Hepatocyte (in vitro differentiated cells): ENCODE measurements around the gene FARP1. TPM values are rescaled to one million over a fixed set of nuclear protein-coding genes. Genes with fewer than 3 reads are reported as not detected.
A peak's percentile ranks its signal among the peaks of the same experiment; 100 is the strongest.

Source experiments
- DNase-seq: peaks from one replicate; pipeline ENCODE4 v3.0.0-alpha.2; 2016; ENCODE audit warnings: low spot score
- H2AFZ ChIP-seq: fragments of 200-600 bp; sonication (generic); 2 replicates; pipeline ENCODE4 v1.6.0; 2016; ENCODE audit warnings: antibody characterized with exemption, mild to moderate bottlenecking
- H3K27ac ChIP-seq: fragments of 200-600 bp; sonication (generic); 2 replicates; pipeline ENCODE4 v1.5.1; 2016; ENCODE audit warnings: mild to moderate bottlenecking
- H3K27me3 ChIP-seq: fragments of 200-600 bp; sonication (generic); 2 replicates; pipeline ENCODE4 v1.6.1; 2016
- H3K36me3 ChIP-seq: fragments of 200-600 bp; sonication (generic); replicated peaks from 2 replicates; pipeline ENCODE4 v1.5.1; 2016; ENCODE audit warnings: low read depth; ENCODE audit not compliant: insufficient read depth
- H3K4me1 ChIP-seq: fragments of 200-600 bp; sonication (generic); 2 replicates; pipeline ENCODE4 v1.5.1; 2016; ENCODE audit warnings: mild to moderate bottlenecking, moderate library complexity; ENCODE audit not compliant: insufficient read depth
- H3K4me2 ChIP-seq: fragments of 200-600 bp; sonication (generic); 2 replicates; pipeline ENCODE4 v1.6.0; 2016
- H3K4me3 ChIP-seq: fragments of 200-600 bp; sonication (generic); 2 replicates; pipeline ENCODE4 v1.5.1; 2016; ENCODE audit warnings: mild to moderate bottlenecking
- H3K79me2 ChIP-seq: fragments of 200-600 bp; sonication (generic); 2 replicates; pipeline ENCODE4 v1.6.0; 2017; ENCODE audit warnings: mild to moderate bottlenecking
- H3K9me2 ChIP-seq: fragments of 200-600 bp; sonication (generic); replicated peaks from 2 replicates; pipeline ENCODE4 v1.6.0; 2017; ENCODE audit warnings: mild to moderate bottlenecking; ENCODE audit not compliant: insufficient read depth
- H3K9me3 ChIP-seq: fragments of 200-600 bp; sonication (generic); 2 replicates; pipeline ENCODE4 v1.5.1; 2016; ENCODE audit warnings: low read depth, mild to moderate bottlenecking
- H4K20me1 ChIP-seq: fragments of 200-600 bp; sonication (generic); 2 replicates; pipeline ENCODE4 v1.6.0; 2016; ENCODE audit warnings: mild to moderate bottlenecking; ENCODE audit not compliant: insufficient read depth, poor library complexity, severe bottlenecking
- EZH2 ChIP-seq: fragments of 200-600 bp; sonication (generic); IDR thresholded peaks from 2 replicates; pipeline ENCODE4 v1.6.1; 2016; ENCODE audit warnings: antibody characterized with exemption, mild to moderate bottlenecking, borderline replicate concordance
- EZH2phosphoT487 ChIP-seq: fragments of 200-600 bp; sonication (generic); IDR thresholded peaks from one replicate; pipeline ENCODE4 v1.6.1; 2018; ENCODE audit warnings: antibody characterized with exemption, mild to moderate bottlenecking, low read depth, moderate library complexity; ENCODE audit not compliant: unreplicated experiment, severe bottlenecking
- WGBS: methylation state at CpG from one replicate; pipeline ENCODE4 v1.1.6; 2016; ENCODE audit warnings: low lambda C conversion rate; ENCODE audit errors: missing lambda C conversion rate; 5-methylcytosine and 5-hydroxymethylcytosine counted together
- polyA plus RNA-seq: library from polyadenylated mRNA; unstranded; fragments of >200 nt; fragmentation: Nextera tagmentation; extraction: Ambion mirVana; gene quantifications from 2 replicates; pipeline ENCODE4 v1.2.1, GENCODE V29; 2016
- total RNA-seq: library from RNA; depleted of rRNA; stranded (reverse); fragments of >200 nt; gene quantifications from 2 replicates; pipeline ENCODE4 v1.2.3, GENCODE V29; 2014
- TF ChIP-seq, protein P1 (sequence below): fragments of 200-600 bp; sonication (generic); IDR thresholded peaks from 2 replicates; pipeline ENCODE4 v1.5.1; 2016; ENCODE audit warnings: antibody characterized with exemption, mild to moderate bottlenecking; ENCODE audit not compliant: poor library complexity

FARP1 gene
- total and polyA plus RNA-seq, 2 experiments from 2014 or later: 35.5 to 68.7 TPM

DNA sequence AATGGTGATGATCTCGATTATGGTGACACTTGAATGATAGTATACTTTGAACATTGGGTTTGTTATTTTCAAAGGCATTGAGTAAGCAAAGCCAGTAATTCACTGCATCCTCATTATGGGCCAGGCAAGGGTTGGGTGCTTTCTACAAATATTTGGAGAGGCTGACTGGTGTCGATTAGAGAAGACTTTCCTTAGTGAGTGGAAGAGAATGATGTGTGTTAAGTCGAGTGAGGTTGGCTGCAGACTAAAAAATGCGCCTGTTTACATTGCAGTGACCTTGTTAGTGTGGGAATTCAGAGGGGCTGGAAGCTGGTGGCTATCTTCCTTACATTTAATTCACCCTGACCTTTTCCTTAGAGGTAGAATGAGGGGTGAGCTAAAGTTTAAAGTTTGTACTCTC, 56.6 kb downstream of the FARP1 start:
- H3K4me3 ChIP-seq: no peak overlapping the region
- peaks cover 6% of the 10 kb centered on the region for H4K20me1 ChIP-seq
- no peak overlapping the region for H2AFZ ChIP-seq
- no peaks in the 10 kb centered on the region for H3K27me3 ChIP-seq
- TF ChIP-seq EZH2 (no peak), EZH2phosphoT487 (no peak)
- TF ChIP-seq, protein P1, sequence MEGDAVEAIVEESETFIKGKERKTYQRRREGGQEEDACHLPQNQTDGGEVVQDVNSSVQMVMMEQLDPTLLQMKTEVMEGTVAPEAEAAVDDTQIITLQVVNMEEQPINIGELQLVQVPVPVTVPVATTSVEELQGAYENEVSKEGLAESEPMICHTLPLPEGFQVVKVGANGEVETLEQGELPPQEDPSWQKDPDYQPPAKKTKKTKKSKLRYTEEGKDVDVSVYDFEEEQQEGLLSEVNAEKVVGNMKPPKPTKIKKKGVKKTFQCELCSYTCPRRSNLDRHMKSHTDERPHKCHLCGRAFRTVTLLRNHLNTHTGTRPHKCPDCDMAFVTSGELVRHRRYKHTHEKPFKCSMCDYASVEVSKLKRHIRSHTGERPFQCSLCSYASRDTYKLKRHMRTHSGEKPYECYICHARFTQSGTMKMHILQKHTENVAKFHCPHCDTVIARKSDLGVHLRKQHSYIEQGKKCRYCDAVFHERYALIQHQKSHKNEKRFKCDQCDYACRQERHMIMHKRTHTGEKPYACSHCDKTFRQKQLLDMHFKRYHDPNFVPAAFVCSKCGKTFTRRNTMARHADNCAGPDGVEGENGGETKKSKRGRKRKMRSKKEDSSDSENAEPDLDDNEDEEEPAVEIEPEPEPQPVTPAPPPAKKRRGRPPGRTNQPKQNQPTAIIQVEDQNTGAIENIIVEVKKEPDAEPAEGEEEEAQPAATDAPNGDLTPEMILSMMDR: no peak
- no peaks in the 10 kb centered on the region for H3K9me3 ChIP-seq
- no peak for DNase-seq
- H3K36me3 ChIP-seq: no peaks in the 10 kb centered on the region
- peaks cover 92% of the 10 kb centered on the region for H3K79me2 ChIP-seq
- peaks cover 20% of the 10 kb centered on the region for H3K4me1 ChIP-seq
- no peak overlapping the region for H3K27ac ChIP-seq
- WGBS: 14% methylated on average over 4 of the region's 4 CpGs
- no peak overlapping the region for H3K4me2 ChIP-seq
- no peaks in the 10 kb centered on the region for H3K9me2 ChIP-seq

DNA sequence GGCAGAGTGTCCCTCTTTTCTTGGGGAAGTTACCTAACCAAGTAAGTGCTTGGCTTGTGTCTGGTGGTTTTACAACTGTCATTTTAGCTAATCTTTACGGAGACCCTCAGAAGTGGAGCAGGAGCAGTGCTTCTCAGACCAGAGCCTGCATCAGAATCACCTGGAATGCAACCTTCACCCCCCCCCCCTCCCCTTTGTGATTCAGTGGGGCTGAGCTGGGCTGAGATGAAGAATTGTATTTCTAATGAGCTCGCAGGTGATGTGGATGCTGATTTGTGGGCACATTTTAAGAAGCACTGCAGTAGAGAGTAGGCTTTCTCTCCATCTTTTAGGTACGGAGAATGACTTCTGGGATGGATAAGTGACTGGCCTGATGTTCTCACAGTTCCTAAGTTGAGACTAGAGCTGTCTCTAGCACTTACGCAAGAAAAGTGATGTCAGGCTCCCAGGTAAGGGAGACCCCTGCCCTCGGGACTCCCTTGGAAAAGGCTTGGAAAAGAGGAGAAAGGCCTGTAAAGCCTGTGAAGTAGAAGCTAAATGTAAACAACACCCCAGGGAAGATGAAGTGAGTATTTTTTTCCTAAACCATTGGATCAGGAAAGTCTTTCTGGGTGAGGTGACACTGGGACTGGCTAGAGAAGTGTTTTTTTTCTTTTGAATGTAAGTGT, 57.5 kb downstream of the FARP1 start:
- Histone ChIP-seq H4K20me1 (peaks cover 6% of the 10 kb centered on the region), H3K27me3 (no peaks in the 10 kb centered on the region), H3K79me2 (peaks cover 92% of the 10 kb centered on the region), H3K4me3 (no peak overlapping the region), H3K36me3 (no peaks in the 10 kb centered on the region), H3K27ac (no peak overlapping the region), H3K9me3 (peaks cover 5% of the 10 kb centered on the region), H2AFZ (no peak overlapping the region), H3K4me1 (peaks cover 20% of the 10 kb centered on the region), H3K9me2 (no peaks in the 10 kb centered on the region), H3K4me2 (no peak overlapping the region)
- TF ChIP-seq EZH2phosphoT487 (no peak), EZH2 (no peak)
- TF ChIP-seq, protein P1: no peak
- WGBS: 55% methylated on average over 5 of the region's 5 CpGs
- DNase-seq: no peak

DNA sequence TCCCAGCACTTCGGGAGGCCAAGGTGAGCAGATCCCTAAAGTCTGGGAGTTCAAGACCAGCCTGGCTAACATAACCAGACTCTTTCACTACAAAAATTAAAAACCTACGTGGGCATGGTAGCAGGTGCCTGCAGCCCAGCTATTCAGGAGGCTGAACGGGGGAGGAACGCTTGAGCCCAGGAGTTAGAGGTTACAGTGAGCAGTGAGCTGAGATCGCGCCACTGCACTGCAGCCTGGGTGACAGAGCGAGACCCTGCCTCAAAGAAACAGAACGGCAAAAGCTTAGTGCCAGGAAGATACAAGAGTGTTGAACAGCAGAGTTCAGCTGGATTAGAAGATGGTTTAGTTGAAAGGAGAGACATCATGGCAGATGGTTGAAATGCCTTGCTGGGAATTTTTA, 58.3 kb downstream of the FARP1 start:
- H3K79me2 ChIP-seq: peaks cover 92% of the 10 kb centered on the region
- peaks cover 3% of the 10 kb centered on the region for H4K20me1 ChIP-seq
- no peak overlapping the region for H2AFZ ChIP-seq
- no peak overlapping the region for H3K4me3 ChIP-seq
- no peaks in the 10 kb centered on the region for H3K9me2 ChIP-seq
- no peaks in the 10 kb centered on the region for H3K36me3 ChIP-seq
- H3K27me3 ChIP-seq: no peaks in the 10 kb centered on the region
- H3K4me1 ChIP-seq: peaks cover 20% of the 10 kb centered on the region
- no peak for TF ChIP-seq EZH2
- no peak for TF ChIP-seq EZH2phosphoT487
- TF ChIP-seq, protein P1: no peak
- WGBS: 71% methylated on average over 8 of the region's 8 CpGs
- no peak overlapping the region for H3K4me2 ChIP-seq
- no peak overlapping the region for H3K27ac ChIP-seq
- no peak for DNase-seq
- peaks cover 5% of the 10 kb centered on the region for H3K9me3 ChIP-seq

DNA sequence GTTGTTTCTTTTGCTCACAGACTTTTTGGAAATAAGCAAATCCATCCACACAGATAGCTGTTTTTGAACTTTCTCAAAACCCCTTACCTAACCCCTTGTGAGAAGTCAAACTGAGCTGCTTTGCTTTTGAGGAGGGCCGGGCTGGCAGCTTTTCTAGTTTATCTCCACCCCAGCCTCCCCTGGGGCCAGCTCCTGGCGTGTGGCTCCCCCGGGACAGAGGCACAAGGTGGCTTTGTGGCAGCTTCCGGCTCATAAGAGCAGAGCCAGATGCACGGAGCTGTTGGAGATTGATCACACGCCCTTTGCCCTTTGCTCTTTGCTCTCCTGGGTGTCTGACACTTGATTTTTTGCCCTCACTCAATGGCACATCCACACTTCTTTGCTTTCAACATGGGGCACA, 59.1 kb downstream of the FARP1 start:
- no peak for DNase-seq
- Histone ChIP-seq H3K4me2 (peak overlapping the region; percentile 38), H3K27me3 (no peaks in the 10 kb centered on the region), H3K4me3 (no peak overlapping the region), H3K4me1 (peaks cover 20% of the 10 kb centered on the region), H3K36me3 (no peaks in the 10 kb centered on the region), H3K9me2 (no peaks in the 10 kb centered on the region), H3K9me3 (peaks cover 5% of the 10 kb centered on the region), H3K27ac (peak overlapping the region; percentile 1), H2AFZ (no peak overlapping the region), H3K79me2 (peaks cover 87% of the 10 kb centered on the region), H4K20me1 (peaks cover 3% of the 10 kb centered on the region)
- TF ChIP-seq EZH2 (no peak), EZH2phosphoT487 (no peak)
- TF ChIP-seq, protein P1: no peak
- 39% methylated on average over 6 of the region's 6 CpGs for WGBS
